Endodermal cell (in vitro differentiated cells): ENCODE measurements around the gene SPAG5. TPM values are rescaled to one million over a fixed set of nuclear protein-coding genes. Genes with fewer than 3 reads are reported as not detected.
"Not testable (repeated sequence)": the region's sequence is repeated elsewhere in the genome, so short reads cannot be mapped to it uniquely, and the experiment has no call there.

ENCODE experiments used
- DNase-seq: peaks from one replicate; pipeline ENCODE4 v3.0.0-alpha.2; 2017
- H3K27ac ChIP-seq: 2 replicates; pipeline ENCODE4 v1.5.1; 2013; ENCODE audit warnings: mild to moderate bottlenecking, low read depth, low read length, moderate library complexity
- H3K27me3 ChIP-seq: 2 replicates; pipeline ENCODE4 v1.6.1; 2013; ENCODE audit warnings: mild to moderate bottlenecking, low read length, moderate library complexity; ENCODE audit not compliant: insufficient read depth, control insufficient read depth, poor library complexity, severe bottlenecking
- H3K36me3 ChIP-seq: 2 replicates; pipeline ENCODE4 v1.7.0; 2013; ENCODE audit warnings: mild to moderate bottlenecking, low read length, moderate library complexity; ENCODE audit not compliant: control insufficient read depth, insufficient read depth
- H3K4me1 ChIP-seq: one replicate; pipeline ENCODE4 v1.7.0; 2013; ENCODE audit warnings: low read length; ENCODE audit not compliant: control insufficient read depth, insufficient read depth
- H3K4me3 ChIP-seq: 2 replicates; pipeline ENCODE4 v1.5.1; 2013; ENCODE audit warnings: mild to moderate bottlenecking, low read length, moderate library complexity
- H3K9ac ChIP-seq: 2 replicates; pipeline ENCODE4 v1.6.1; 2013; ENCODE audit warnings: mild to moderate bottlenecking, low read length, moderate library complexity; ENCODE audit not compliant: poor library complexity, severe bottlenecking; ENCODE audit errors: extremely low read depth
- H3K9me3 ChIP-seq: 2 replicates; pipeline ENCODE4 v1.6.1; 2013; ENCODE audit warnings: mild to moderate bottlenecking, low read length, moderate library complexity; ENCODE audit not compliant: control insufficient read depth
- H3K27ac Mint-ChIP-seq: 2 replicates; pipeline ENCODE4 v1.8.0; 2020; ENCODE audit warnings: mixed read lengths
- H3K27me3 Mint-ChIP-seq: 2 replicates; pipeline ENCODE4 v1.8.0; 2021; ENCODE audit warnings: mild to moderate bottlenecking, mixed read lengths; ENCODE audit not compliant: insufficient read depth
- H3K36me3 Mint-ChIP-seq: 2 replicates; pipeline ENCODE4 v1.8.0; 2020; ENCODE audit warnings: low read depth, mixed read lengths
- H3K4me1 Mint-ChIP-seq: 2 replicates; pipeline ENCODE4 v1.8.0; 2020; ENCODE audit warnings: mixed read lengths
- H3K4me3 Mint-ChIP-seq: 2 replicates; pipeline ENCODE4 v1.8.0; 2020; ENCODE audit warnings: mild to moderate bottlenecking, moderate library complexity, mixed read lengths
- H3K9me3 Mint-ChIP-seq: 2 replicates; pipeline ENCODE4 v1.8.0; 2020; ENCODE audit warnings: mild to moderate bottlenecking, mixed read lengths
- WGBS, 2 experiments: methylation state at CpG; one replicate each; pipeline versions ENCODE4 v1.1.5 to v1.1.7; 2013; ENCODE audit warnings: missing lambda C conversion rate in 2 of 2, mixed read lengths in 1 of 2; ENCODE audit not compliant: insufficient coverage in 1 of 2, insufficient read length in 1 of 2; 5-methylcytosine and 5-hydroxymethylcytosine counted together
- total RNA-seq, 2 donors: library from RNA; stranded (reverse); fragmentation: NEBNext Ultra II Directional in 1 of 2; extraction: Animal tissue kit (Norgen Biotek cat#: 25700) in 1 of 2; gene quantifications; 2 replicates in 1 of 2; 3 replicates in 1 of 2; pipeline ENCODE4 v1.2.1, GENCODE V29; 2021
- TF ChIP-seq, protein P1 (sequence below): fragments of 200-600 bp; sonication (generic); conservative IDR thresholded peaks from 2 replicates; pipeline ENCODE4 v1.5.0; 2021; ENCODE audit warnings: antibody characterized with exemption, mild to moderate bottlenecking

SPAG5 gene
- total RNA-seq, 2 donors from 2014 or later: 84.8 to 132 TPM

- Histone ChIP-seq H3K27me3 (no peaks in the 10 kb centered on the region), H3K4me3 (no peak overlapping the region), H3K4me1 (no peaks in the 10 kb centered on the region), H3K9ac (no peak overlapping the region), H3K9me3 (no peaks in the 10 kb centered on the region), H3K36me3 (peaks cover 59% of the 10 kb centered on the region), H3K27ac (no peak overlapping the region)
- H3K27me3 Mint-ChIP-seq: peaks cover 19% of the 10 kb centered on the region
- DNase-seq: no peak
- no peak overlapping the region for H3K27ac Mint-ChIP-seq
- H3K4me1 Mint-ChIP-seq: peaks cover 5% of the 10 kb centered on the region
- no peak overlapping the region for H3K4me3 Mint-ChIP-seq
- no peaks in the 10 kb centered on the region for H3K9me3 Mint-ChIP-seq
- TF ChIP-seq, protein P1, sequence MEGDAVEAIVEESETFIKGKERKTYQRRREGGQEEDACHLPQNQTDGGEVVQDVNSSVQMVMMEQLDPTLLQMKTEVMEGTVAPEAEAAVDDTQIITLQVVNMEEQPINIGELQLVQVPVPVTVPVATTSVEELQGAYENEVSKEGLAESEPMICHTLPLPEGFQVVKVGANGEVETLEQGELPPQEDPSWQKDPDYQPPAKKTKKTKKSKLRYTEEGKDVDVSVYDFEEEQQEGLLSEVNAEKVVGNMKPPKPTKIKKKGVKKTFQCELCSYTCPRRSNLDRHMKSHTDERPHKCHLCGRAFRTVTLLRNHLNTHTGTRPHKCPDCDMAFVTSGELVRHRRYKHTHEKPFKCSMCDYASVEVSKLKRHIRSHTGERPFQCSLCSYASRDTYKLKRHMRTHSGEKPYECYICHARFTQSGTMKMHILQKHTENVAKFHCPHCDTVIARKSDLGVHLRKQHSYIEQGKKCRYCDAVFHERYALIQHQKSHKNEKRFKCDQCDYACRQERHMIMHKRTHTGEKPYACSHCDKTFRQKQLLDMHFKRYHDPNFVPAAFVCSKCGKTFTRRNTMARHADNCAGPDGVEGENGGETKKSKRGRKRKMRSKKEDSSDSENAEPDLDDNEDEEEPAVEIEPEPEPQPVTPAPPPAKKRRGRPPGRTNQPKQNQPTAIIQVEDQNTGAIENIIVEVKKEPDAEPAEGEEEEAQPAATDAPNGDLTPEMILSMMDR: no peak
- H3K36me3 Mint-ChIP-seq: peaks cover 41% of the 10 kb centered on the region
- 92 to 100% methylated on average over 4 to 8 of the region's 8 CpGs for WGBS, 2 experiments
These were observed 20.3 kb downstream of the SPAG5 start for GRCh38 chr17:28578246-28579195.

GRCh38 chr17:28577466-28577824, 21.4 kb downstream of the SPAG5 start:
- Histone ChIP-seq H3K9me3 (no peaks in the 10 kb centered on the region), H3K9ac (no peak overlapping the region), H3K36me3 (peaks cover 48% of the 10 kb centered on the region), H3K27me3 (peaks cover 4% of the 10 kb centered on the region), H3K4me1 (no peaks in the 10 kb centered on the region), H3K27ac (no peak overlapping the region), H3K4me3 (no peak overlapping the region)
- no peak overlapping the region for H3K4me3 Mint-ChIP-seq
- 83 to 91% methylated on average over 1 of the region's 3 CpGs for WGBS, 2 experiments
- no peaks in the 10 kb centered on the region for H3K9me3 Mint-ChIP-seq
- TF ChIP-seq, protein P1: no peak
- peaks cover 25% of the 10 kb centered on the region for H3K27me3 Mint-ChIP-seq
- no peak for DNase-seq
- peaks cover 41% of the 10 kb centered on the region for H3K36me3 Mint-ChIP-seq
- H3K27ac Mint-ChIP-seq: no peak overlapping the region
- H3K4me1 Mint-ChIP-seq: peaks cover 6% of the 10 kb centered on the region

GRCh38 chr17:28576758-28577465, 21.9 kb downstream of the SPAG5 start, which contains the start of gene ALDOC:
TSS of gene ALDOC (minus strand) at chr17:28576895. CDS start at chr17:28575532, 1,363 bp downstream.
- no peak within 1 kb of the TSS for H3K27ac Mint-ChIP-seq
- peak; percentile 100 for DNase-seq
- peaks cover 11% of the 10 kb centered on the region for H3K4me1 Mint-ChIP-seq
- H3K4me3 Mint-ChIP-seq: peak within 1 kb of the TSS; percentile 37
- Histone ChIP-seq H3K36me3 (peaks cover 43% of the 10 kb centered on the region), H3K4me1 (no peaks in the 10 kb centered on the region), H3K4me3 (no peak within 1 kb of the TSS), H3K9ac (no peak within 1 kb of the TSS), H3K27ac (no peak within 1 kb of the TSS), H3K9me3 (no peaks in the 10 kb centered on the region), H3K27me3 (peaks cover 4% of the 10 kb centered on the region)
- H3K27me3 Mint-ChIP-seq: peaks cover 25% of the 10 kb centered on the region
- TF ChIP-seq, protein P1: no peak
- 9 to 11% methylated on average over 18 to 26 of the region's 26 CpGs for WGBS, 2 experiments
- no peaks in the 10 kb centered on the region for H3K9me3 Mint-ChIP-seq
- peaks cover 41% of the 10 kb centered on the region for H3K36me3 Mint-ChIP-seq

DNA sequence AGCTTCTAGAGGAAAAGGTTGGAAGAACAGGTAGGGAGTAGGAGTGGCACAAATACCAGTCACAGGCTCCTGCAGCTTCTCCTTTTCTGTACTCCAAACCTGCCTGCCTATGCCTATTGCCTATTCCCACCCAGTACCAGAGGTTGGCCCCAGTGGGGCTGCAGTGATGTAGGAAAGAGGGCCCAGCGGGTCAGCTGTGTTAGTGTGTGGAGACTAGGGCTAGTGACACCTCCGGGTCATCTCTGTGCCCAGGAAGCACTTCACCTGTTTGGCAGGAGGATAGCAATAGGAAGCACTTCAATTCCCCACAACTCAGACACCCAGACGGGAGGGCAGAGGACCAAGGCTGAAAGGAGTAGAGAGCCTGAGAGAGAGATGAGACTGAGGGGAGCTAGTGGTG, 22.8 kb downstream of the SPAG5 start:
- Mint-ChIP-seq H3K4me1 (peaks cover 13% of the 10 kb centered on the region), H3K27me3 (peaks cover 25% of the 10 kb centered on the region), H3K36me3 (peaks cover 41% of the 10 kb centered on the region), H3K4me3 (peak overlapping the region; percentile 37)
- not testable (repeated sequence) for H3K4me3 ChIP-seq, H3K4me1 ChIP-seq, H3K27ac Mint-ChIP-seq, H3K9me3 ChIP-seq, DNase-seq, H3K27ac ChIP-seq, H3K9ac ChIP-seq, H3K27me3 ChIP-seq, H3K9me3 Mint-ChIP-seq
- peaks cover 39% of the 10 kb centered on the region for H3K36me3 ChIP-seq
- WGBS, 2 experiments: 80 to 84% methylated on average over 2 to 3 of the region's 3 CpGs
